Stimulated activated CD4-positive, alpha-beta T cell treated with anti-CD3 and anti-CD28 coated beads, Interleukin-15, amount 100 ng/mL, for 1 hour (primary cell): ENCODE data around the gene TRAF4.
"Not testable (repeated sequence)": the region's sequence is repeated elsewhere in the genome, so short reads cannot be mapped to it uniquely, and the experiment has no call there.

Source experiments
- DNase-seq, 2 donors: peaks; one replicate each; pipeline ENCODE4 v3.0.0-alpha.2; 2020; ENCODE audit warnings: low read depth in 1 of 2, low spot score in 1 of 2

The TRAF4 gene

GRCh38 chr17:28714281-28714680 is 29.5 kb upstream of the TRAF4 start:
- DNase-seq: no peak

- DNase-seq: no peak
Observed at GRCh38 chr17:28715217-28715616, 28.6 kb upstream of the TRAF4 start.

- DNase-seq: no peak
Observed at GRCh38 chr17:28716740-28717577, 26.9 kb upstream of the TRAF4 start.

- no peak for DNase-seq
Observed at GRCh38 chr17:28717578-28718332, 26.1 kb upstream of the TRAF4 start, which contains the start of gene RAB34. RAB34 (minus strand) TSS chr17:28717868; CDS start chr17:28717266, 602 bp downstream.

- DNase-seq: no peak
Observed at GRCh38 chr17:28718333-28719020, 25.3 kb upstream of the TRAF4 start.

- no peak for DNase-seq
Observed at GRCh38 chr17:28719021-28719433, 24.8 kb upstream of the TRAF4 start.

GRCh38 chr17:28720247-28720996 is 23.4 kb upstream of the TRAF4 start:
- DNase-seq: no peak

- DNase-seq: not testable (repeated sequence)
Observed at GRCh38 chr17:28720997-28721329, 22.8 kb upstream of the TRAF4 start.

GRCh38 chr17:28722417-28723158 is 21.2 kb upstream of the TRAF4 start:
- no peak for DNase-seq

GRCh38 chr17:28723159-28723835 is 20.5 kb upstream of the TRAF4 start:
- DNase-seq: no peak

GRCh38 chr17:28723836-28724499 is 19.8 kb upstream of the TRAF4 start:
- DNase-seq: not testable (repeated sequence)

GRCh38 chr17:28724500-28725165 is 19.2 kb upstream of the TRAF4 start:
- DNase-seq: no peak

- no peak for DNase-seq
Observed at GRCh38 chr17:28725166-28725659, 18.6 kb upstream of the TRAF4 start.

- peak in 1 of 2 donors; percentile 40 for DNase-seq
Observed at GRCh38 chr17:28725660-28726225, 18.1 kb upstream of the TRAF4 start.

- peak; percentile 44 to 57 for DNase-seq
Observed at GRCh38 chr17:28726226-28726626, 17.6 kb upstream of the TRAF4 start, which contains the start of gene TLCD1. TLCD1 (minus strand) TSS chr17:28726233; CDS start chr17:28726097, 136 bp downstream.

- DNase-seq: peak; percentile 81 to 88
Observed at GRCh38 chr17:28726627-28727491, 17.0 kb upstream of the TRAF4 start.
